Measurements from ENCODE around the gene DGLUCY. TPM values are rescaled to one million over a fixed set of nuclear protein-coding genes. Genes with fewer than 3 reads are reported as not detected.
"Not testable (repeated sequence)": the region's sequence is repeated elsewhere in the genome, so short reads cannot be mapped to it uniquely, and the experiment has no call there.

Gene DGLUCY
- total and polyA plus RNA-seq, 9 donors, result 17.9 to 73.3 (median 39.3) TPM

- Histone ChIP-seq H3K27me3 (no peaks in the 10 kb centered on the region), H3K36me3 (no peaks in the 10 kb centered on the region), H3K27ac (no peak overlapping the region), H3K9me3 (no peaks in the 10 kb centered on the region), H3K4me3 (no peak overlapping the region), H3K4me1 (ENCODE audit: insufficient read depth) (no peaks in the 10 kb centered on the region)
- TF ChIP-seq POLR2A (IDR thresholded peaks at IDR 0.05) (no peak), CTCF (IDR thresholded peaks at IDR 0.05) (no peak), EP300 (IDR thresholded peaks at IDR 0.05) (no peak)
- intact Hi-C loops (cut with DNase I), result no loop called here
- DNase-seq, result no peak
- 89 to 90% (median 89%) methylated on average over 8 of the region's 8 CpGs for WGBS, 3 donors
Observed at GRCh38 chr14:91123201-91123600, 9.3 kb downstream of the DGLUCY start.

- H3K27ac ChIP-seq; H3K27me3 ChIP-seq; intact Hi-C loops (cut with DNase I); H3K4me3 ChIP-seq; H3K4me1 ChIP-seq (ENCODE audit: insufficient read depth); DNase-seq; H3K36me3 ChIP-seq; H3K9me3 ChIP-seq: not testable (repeated sequence)
- WGBS, 3 donors, result 90 to 96% (median 93%) methylated on average over 5 of the region's 5 CpGs
Observed at GRCh38 chr14:91124406-91125270, 10.8 kb downstream of the DGLUCY start.

- H3K36me3 ChIP-seq, result no peaks in the 10 kb centered on the region
- H3K27me3 ChIP-seq, result no peaks in the 10 kb centered on the region
- no peak for DNase-seq
- no peak overlapping the region for H3K4me3 ChIP-seq
- intact Hi-C loops (cut with DNase I), result no loop called here
- WGBS, 3 donors, result 91 to 97% (median 94%) methylated on average over 7 of the region's 7 CpGs
- no peaks in the 10 kb centered on the region for H3K4me1 ChIP-seq (ENCODE audit: insufficient read depth)
- H3K9me3 ChIP-seq, result no peaks in the 10 kb centered on the region
- TF ChIP-seq CTCF (IDR thresholded peaks at IDR 0.05) (no peak), POLR2A (IDR thresholded peaks at IDR 0.05) (no peak), EP300 (IDR thresholded peaks at IDR 0.05) (no peak)
- no peak overlapping the region for H3K27ac ChIP-seq
Observed at GRCh38 chr14:91125271-91125660, 11.4 kb downstream of the DGLUCY start.

- WGBS, 3 donors, result 70 to 99% (median 73%) methylated on average over 4 of the region's 4 CpGs
- H3K9me3 ChIP-seq, result no peaks in the 10 kb centered on the region
- intact Hi-C loops (cut with DNase I), result no loop called here
- H3K4me1 ChIP-seq (ENCODE audit: insufficient read depth), result no peaks in the 10 kb centered on the region
- H3K27ac ChIP-seq, result no peak overlapping the region
- TF ChIP-seq POLR2A (IDR thresholded peaks at IDR 0.05) (no peak), EP300 (IDR thresholded peaks at IDR 0.05) (no peak), CTCF (IDR thresholded peaks at IDR 0.05) (no peak)
- no peaks in the 10 kb centered on the region for H3K36me3 ChIP-seq
- no peak for DNase-seq
- no peak overlapping the region for H3K4me3 ChIP-seq
- H3K27me3 ChIP-seq, result no peaks in the 10 kb centered on the region
Observed at GRCh38 chr14:91125801-91126200, 11.9 kb downstream of the DGLUCY start.

GRCh38 chr14:91126761-91127160 is 12.9 kb downstream of the DGLUCY start:
- Histone ChIP-seq H3K4me1 (ENCODE audit: insufficient read depth) (no peaks in the 10 kb centered on the region), H3K27ac (no peak overlapping the region)

More at GRCh38 chr14:91126761-91127160, 12.9 kb downstream of the DGLUCY start:
- Histone ChIP-seq H3K27me3 (no peaks in the 10 kb centered on the region), H3K4me3 (no peak overlapping the region), H3K36me3 (no peaks in the 10 kb centered on the region), H3K9me3 (no peaks in the 10 kb centered on the region)
- intact Hi-C loops (cut with DNase I), result no loop called here
- TF ChIP-seq EP300 (IDR thresholded peaks at IDR 0.05) (no peak), POLR2A (IDR thresholded peaks at IDR 0.05) (no peak), CTCF (IDR thresholded peaks at IDR 0.05) (no peak)
- WGBS, 3 donors, result 89 to 95% (median 93%) methylated on average over 2 of the region's 2 CpGs
- DNase-seq, result no peak

Data from ovary (tissue), 9 donors.